Fibroblast of pulmonary artery (primary cell): ENCODE results near the gene BCAS4.

ENCODE experiments used
- DNase-seq: peaks from one replicate; pipeline ENCODE4 v3.0.0-alpha.2; 2010; ENCODE audit warnings: low read depth
- H3K4me3 ChIP-seq: replicated peaks from 2 replicates; pipeline ENCODE4 v1.5.1; 2011; ENCODE audit warnings: low read depth, mild to moderate bottlenecking, control low read depth, low read length, moderate library complexity
- TF ChIP-seq, protein P1 (sequence below): IDR thresholded peaks from 2 replicates; pipeline ENCODE4 v1.5.1; 2011; ENCODE audit warnings: mild to moderate bottlenecking, control low read depth, low read length, inconsistent platforms; ENCODE audit errors: missing control alignments

BCAS4 gene

GRCh38 chr20:50865114-50865513, 70.3 kb downstream of the BCAS4 start:
- no peak overlapping the region for H3K4me3 ChIP-seq
- TF ChIP-seq, protein P1, sequence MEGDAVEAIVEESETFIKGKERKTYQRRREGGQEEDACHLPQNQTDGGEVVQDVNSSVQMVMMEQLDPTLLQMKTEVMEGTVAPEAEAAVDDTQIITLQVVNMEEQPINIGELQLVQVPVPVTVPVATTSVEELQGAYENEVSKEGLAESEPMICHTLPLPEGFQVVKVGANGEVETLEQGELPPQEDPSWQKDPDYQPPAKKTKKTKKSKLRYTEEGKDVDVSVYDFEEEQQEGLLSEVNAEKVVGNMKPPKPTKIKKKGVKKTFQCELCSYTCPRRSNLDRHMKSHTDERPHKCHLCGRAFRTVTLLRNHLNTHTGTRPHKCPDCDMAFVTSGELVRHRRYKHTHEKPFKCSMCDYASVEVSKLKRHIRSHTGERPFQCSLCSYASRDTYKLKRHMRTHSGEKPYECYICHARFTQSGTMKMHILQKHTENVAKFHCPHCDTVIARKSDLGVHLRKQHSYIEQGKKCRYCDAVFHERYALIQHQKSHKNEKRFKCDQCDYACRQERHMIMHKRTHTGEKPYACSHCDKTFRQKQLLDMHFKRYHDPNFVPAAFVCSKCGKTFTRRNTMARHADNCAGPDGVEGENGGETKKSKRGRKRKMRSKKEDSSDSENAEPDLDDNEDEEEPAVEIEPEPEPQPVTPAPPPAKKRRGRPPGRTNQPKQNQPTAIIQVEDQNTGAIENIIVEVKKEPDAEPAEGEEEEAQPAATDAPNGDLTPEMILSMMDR, result no peak
- no peak for DNase-seq

DNA sequence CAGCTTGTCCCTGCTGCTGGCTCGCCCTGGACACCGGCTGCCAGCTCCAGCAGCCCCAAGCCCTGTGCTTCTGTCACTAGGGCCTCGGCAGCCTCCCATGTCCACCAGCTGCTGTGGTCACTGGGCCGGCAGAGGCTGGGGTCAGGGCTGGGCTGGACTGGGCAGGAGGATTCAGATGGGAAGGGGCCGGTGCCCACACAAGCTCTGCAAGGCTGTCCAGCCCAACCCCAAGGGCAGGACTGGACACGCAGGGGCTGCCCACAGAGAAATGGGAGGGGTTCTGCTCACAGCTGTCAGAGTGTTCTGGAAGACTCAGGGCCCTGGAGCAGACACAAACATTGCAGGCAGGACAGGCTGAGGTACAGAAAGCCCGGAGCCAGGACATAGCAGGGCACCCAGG, 70.7 kb downstream of the BCAS4 start:
- no peak for DNase-seq
- no peak overlapping the region for H3K4me3 ChIP-seq
- TF ChIP-seq, protein P1, result no peak

GRCh38 chr20:50866036-50866685, 71.3 kb downstream of the BCAS4 start:
- no peak for DNase-seq
- TF ChIP-seq, protein P1, result no peak
- no peak overlapping the region for H3K4me3 ChIP-seq

- DNase-seq, result no peak
- TF ChIP-seq, protein P1, result no peak
Measured at GRCh38 chr20:50866831-50867230, 72.0 kb downstream of the BCAS4 start.

GRCh38 chr20:50867805-50868204, 72.9 kb downstream of the BCAS4 start:
- DNase-seq, result no peak
- TF ChIP-seq, protein P1, result no peak
- H3K4me3 ChIP-seq, result no peak overlapping the region

More at GRCh38 chr20:50866831-50867230, 72.0 kb downstream of the BCAS4 start:
- no peak overlapping the region for H3K4me3 ChIP-seq

DNA sequence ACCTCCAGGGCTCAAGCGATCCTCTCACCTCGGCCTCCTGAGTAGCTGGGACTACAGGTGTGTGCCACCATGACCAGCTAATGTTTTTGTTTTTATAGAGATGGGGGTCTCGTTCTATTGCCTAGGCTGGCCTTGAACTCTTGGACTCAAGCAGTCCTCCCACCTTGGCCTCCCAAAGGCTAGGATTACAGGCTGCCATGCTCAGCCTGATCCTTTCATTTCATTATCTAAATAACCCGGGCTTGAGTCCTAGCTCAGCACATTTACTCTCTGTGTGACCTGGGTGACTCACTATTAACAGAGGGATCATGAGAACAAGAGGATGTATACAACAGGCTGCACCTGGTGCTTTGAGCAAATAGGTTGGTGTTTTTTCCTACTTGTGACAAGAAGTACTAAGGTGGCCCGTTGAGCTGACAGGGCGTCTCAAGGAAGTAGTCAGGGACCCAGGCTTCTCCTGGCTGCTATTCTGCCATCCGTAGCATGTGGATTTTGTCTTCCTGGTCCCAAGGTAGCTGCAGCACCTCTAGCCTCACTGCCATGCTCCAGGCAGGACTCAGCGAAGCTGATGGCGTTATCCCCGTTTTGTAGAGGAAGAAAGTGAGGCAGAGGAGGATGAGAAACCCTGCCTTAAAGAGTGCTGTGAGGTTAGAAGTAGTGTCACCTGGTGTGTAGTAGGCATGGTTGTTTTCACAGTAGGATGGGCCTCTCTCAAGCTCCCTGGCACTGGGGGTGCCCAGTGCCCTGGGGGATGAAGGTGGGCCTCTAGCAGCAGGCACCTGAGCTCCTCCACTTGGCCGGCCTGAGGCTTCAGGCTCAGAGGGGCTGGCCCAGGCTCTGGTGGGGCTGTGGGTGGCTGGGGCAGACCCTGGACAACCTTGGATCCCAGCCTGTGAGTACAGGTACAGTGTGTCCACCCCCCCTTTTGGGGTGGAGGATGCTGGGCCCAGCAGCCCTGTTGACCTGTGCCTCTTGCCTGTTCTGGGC, 73.9 kb downstream of the BCAS4 start:
- H3K4me3 ChIP-seq, result no peak overlapping the region
- TF ChIP-seq, protein P1, result no peak
- no peak for DNase-seq
